Stimulated activated naive CD8-positive, alpha-beta T cell treated with anti-CD3 and anti-CD28 coated beads, Interleukin-15, amount 100 ng/mL, for 72 hours (primary cell): Measurements from ENCODE around the gene IL2RA.
"Not testable (repeated sequence)": the region's sequence is repeated elsewhere in the genome, so short reads cannot be mapped to it uniquely, and the experiment has no call there.

Experiments
- ATAC-seq: fragments of 150-1000 bp; cut with Tn5 transposase; 2 replicates; pipeline ENCODE4 v1.10.0; 2021; ENCODE audit warnings: mild to moderate bottlenecking, moderate library complexity
- DNase-seq, 2 donors: peaks; one replicate each; pipeline ENCODE4 v3.0.0; 2021 to 2022
- H3K27ac Mint-ChIP-seq, 2 donors: one replicate each; pipeline ENCODE4 v1.8.0; 2022; ENCODE audit warnings: mild to moderate bottlenecking in 2 of 2, mixed read lengths in 2 of 2, moderate library complexity in 2 of 2
- H3K27me3 Mint-ChIP-seq: one replicate; pipeline ENCODE4 v1.8.0; 2022; ENCODE audit warnings: mixed read lengths
- H3K4me1 Mint-ChIP-seq: one replicate; pipeline ENCODE4 v1.8.0; 2022; ENCODE audit warnings: mild to moderate bottlenecking, mixed read lengths
- H3K4me3 Mint-ChIP-seq, 2 donors: one replicate each; pipeline ENCODE4 v1.8.0; 2022; ENCODE audit warnings: mild to moderate bottlenecking in 2 of 2, mixed read lengths in 2 of 2, moderate library complexity in 1 of 2
- H3K9me3 Mint-ChIP-seq, 2 donors: one replicate each; pipeline ENCODE4 v1.8.0; 2022; ENCODE audit warnings: mixed read lengths in 2 of 2

IL2RA gene

GRCh38 chr10:6008497-6009142 is 53.5 kb downstream of the IL2RA start:
- no peak for DNase-seq
- Mint-ChIP-seq H3K4me1 (peaks cover 25% of the 10 kb centered on the region), H3K27ac (peak overlapping the region in 1 of 2 donors; percentile 95), H3K9me3 (peaks cover 12 to 16% of the 10 kb centered on the region in 2 donors), H3K4me3 (no peak overlapping the region), H3K27me3 (peaks cover 8% of the 10 kb centered on the region)
- ATAC-seq = no peak

- Mint-ChIP-seq H3K27me3 (peaks cover 8% of the 10 kb centered on the region), H3K4me3 (no peak overlapping the region), H3K27ac (no peak overlapping the region), H3K9me3 (peaks cover 12 to 16% of the 10 kb centered on the region in 2 donors), H3K4me1 (peaks cover 28% of the 10 kb centered on the region)
- DNase-seq (no peak), ATAC-seq (no peak)
Measured at GRCh38 chr10:6006991-6007390, 55.2 kb downstream of the IL2RA start.

- DNase-seq (no peak), ATAC-seq (no peak)
- Mint-ChIP-seq H3K27me3 (peaks cover 8% of the 10 kb centered on the region), H3K4me3 (no peak overlapping the region), H3K27ac (peak overlapping the region in 1 of 2 donors; percentile 4), H3K9me3 (peaks cover 12 to 16% of the 10 kb centered on the region in 2 donors), H3K4me1 (peaks cover 28% of the 10 kb centered on the region)
Measured at GRCh38 chr10:6006546-6006945, 55.6 kb downstream of the IL2RA start.

- Mint-ChIP-seq H3K9me3 (peaks cover 12 to 16% of the 10 kb centered on the region in 2 donors), H3K27me3 (peaks cover 10% of the 10 kb centered on the region), H3K27ac (no peak overlapping the region), H3K4me1 (peaks cover 28% of the 10 kb centered on the region), H3K4me3 (no peak overlapping the region)
- no peak for ATAC-seq
- no peak for DNase-seq
Measured at GRCh38 chr10:6005856-6006395, 56.2 kb downstream of the IL2RA start.

GRCh38 chr10:6005161-6005804 is 56.9 kb downstream of the IL2RA start:
- H3K27ac Mint-ChIP-seq = not testable (repeated sequence)

GRCh38 chr10:6002809-6003510 is 59.2 kb downstream of the IL2RA start:
- no peak for DNase-seq

More at GRCh38 chr10:6005161-6005804, 56.9 kb downstream of the IL2RA start:
- ATAC-seq, DNase-seq, H3K4me3 Mint-ChIP-seq: not testable (repeated sequence)
- Mint-ChIP-seq H3K4me1 (peaks cover 28% of the 10 kb centered on the region), H3K9me3 (peaks cover 12 to 16% of the 10 kb centered on the region in 2 donors), H3K27me3 (peaks cover 16% of the 10 kb centered on the region)

GRCh38 chr10:5999440-6000165 is 62.6 kb downstream of the IL2RA start:
- DNase-seq (no peak), ATAC-seq (no peak)
- Mint-ChIP-seq H3K9me3 (no peaks in the 10 kb centered on the region), H3K27me3 (peaks cover 35% of the 10 kb centered on the region), H3K27ac (no peak overlapping the region), H3K4me3 (no peak overlapping the region), H3K4me1 (peaks cover 18% of the 10 kb centered on the region)

More at GRCh38 chr10:6002809-6003510, 59.2 kb downstream of the IL2RA start:
- H3K4me3 Mint-ChIP-seq = no peak overlapping the region
- peak overlapping the region in 1 of 2 donors; percentile 29 for H3K27ac Mint-ChIP-seq
- peaks cover 7 to 12% of the 10 kb centered on the region in 2 donors for H3K9me3 Mint-ChIP-seq
- peak; percentile 92 for ATAC-seq
- H3K4me1 Mint-ChIP-seq = peaks cover 18% of the 10 kb centered on the region
- H3K27me3 Mint-ChIP-seq = peaks cover 34% of the 10 kb centered on the region

- Mint-ChIP-seq H3K27ac (no peak overlapping the region), H3K9me3 (peaks cover 7 to 17% of the 10 kb centered on the region in 2 donors), H3K4me1 (peaks cover 2% of the 10 kb centered on the region)
Measured at GRCh38 chr10:5996696-5997095, 65.5 kb downstream of the IL2RA start.

GRCh38 chr10:5992398-5992797 is 69.8 kb downstream of the IL2RA start:
- H3K9me3 Mint-ChIP-seq = peaks cover 7 to 18% of the 10 kb centered on the region in 2 donors
- H3K4me1 Mint-ChIP-seq = peaks cover 12% of the 10 kb centered on the region
- DNase-seq = no peak
- no peak for ATAC-seq
- H3K27me3 Mint-ChIP-seq = peaks cover 9% of the 10 kb centered on the region
- H3K4me3 Mint-ChIP-seq = no peak overlapping the region
- no peak overlapping the region for H3K27ac Mint-ChIP-seq

More at GRCh38 chr10:5996696-5997095, 65.5 kb downstream of the IL2RA start:
- Mint-ChIP-seq H3K27me3 (peaks cover 41% of the 10 kb centered on the region), H3K4me3 (no peak overlapping the region)
- no peak for ATAC-seq
- DNase-seq = no peak

GRCh38 chr10:5991708-5992107 is 70.5 kb downstream of the IL2RA start:
- no peak for ATAC-seq
- no peak overlapping the region for H3K27ac Mint-ChIP-seq
- peaks cover 15% of the 10 kb centered on the region for H3K4me1 Mint-ChIP-seq
- peaks cover 7 to 18% of the 10 kb centered on the region in 2 donors for H3K9me3 Mint-ChIP-seq
- DNase-seq = no peak
- no peak overlapping the region for H3K4me3 Mint-ChIP-seq
- H3K27me3 Mint-ChIP-seq = peaks cover 13% of the 10 kb centered on the region

GRCh38 chr10:5989756-5990155 is 72.4 kb downstream of the IL2RA start:
- H3K27ac Mint-ChIP-seq = no peak overlapping the region
- H3K4me1 Mint-ChIP-seq = peaks cover 15% of the 10 kb centered on the region
- H3K9me3 Mint-ChIP-seq = peaks cover 7 to 18% of the 10 kb centered on the region in 2 donors
- no peak overlapping the region for H3K4me3 Mint-ChIP-seq
- no peak for ATAC-seq
- DNase-seq = no peak
- peaks cover 23% of the 10 kb centered on the region for H3K27me3 Mint-ChIP-seq

GRCh38 chr10:5988336-5988920 is 73.7 kb downstream of the IL2RA start:
- Mint-ChIP-seq H3K4me3 (peak overlapping the region; percentile 27 to 65), H3K27ac (peak overlapping the region; percentile 19 to 73)

GRCh38 chr10:5987747-5988146 is 74.4 kb downstream of the IL2RA start:
- Mint-ChIP-seq H3K4me3 (peak overlapping the region; percentile 27 to 65), H3K9me3 (peaks cover 7 to 10% of the 10 kb centered on the region in 2 donors), H3K27me3 (peaks cover 24% of the 10 kb centered on the region), H3K4me1 (peaks cover 15% of the 10 kb centered on the region), H3K27ac (peak overlapping the region; percentile 19 to 73)
- DNase-seq (no peak), ATAC-seq (peak; percentile 88)

More at GRCh38 chr10:5988336-5988920, 73.7 kb downstream of the IL2RA start:
- peaks cover 24% of the 10 kb centered on the region for H3K27me3 Mint-ChIP-seq
- H3K9me3 Mint-ChIP-seq = peaks cover 7 to 14% of the 10 kb centered on the region in 2 donors
- peaks cover 15% of the 10 kb centered on the region for H3K4me1 Mint-ChIP-seq
- no peak for DNase-seq
- no peak for ATAC-seq

- H3K4me1 Mint-ChIP-seq = peaks cover 15% of the 10 kb centered on the region
- ATAC-seq (no peak), DNase-seq (no peak)
- no peaks in the 10 kb centered on the region for H3K9me3 Mint-ChIP-seq
- H3K27ac Mint-ChIP-seq = no peak overlapping the region
- H3K4me3 Mint-ChIP-seq = no peak overlapping the region
- peaks cover 25% of the 10 kb centered on the region for H3K27me3 Mint-ChIP-seq
Measured at GRCh38 chr10:5985029-5985428, 77.1 kb downstream of the IL2RA start.

- Mint-ChIP-seq H3K27me3 (peaks cover 27% of the 10 kb centered on the region), H3K9me3 (no peaks in the 10 kb centered on the region), H3K27ac (no peak overlapping the region), H3K4me1 (peaks cover 15% of the 10 kb centered on the region), H3K4me3 (no peak overlapping the region)
- DNase-seq (no peak), ATAC-seq (no peak)
Measured at GRCh38 chr10:5983774-5984173, 78.4 kb downstream of the IL2RA start.
